ENCODE data around the gene NOS3. TPM values are rescaled to one million over a fixed set of nuclear protein-coding genes. Genes with fewer than 3 reads are reported as not detected.

The NOS3 gene
- total and polyA plus RNA-seq, 9 of the 15 experiments (the other 6 are each of a cell fraction or from before 2014, with no cell fraction given): 1.1 to 121 (median 23.6) TPM

- TF ChIP-seq THAP12 (CRISPR knock-in tag; IDR thresholded peaks at IDR 0.05) (no peak), LARP7 (IDR thresholded peaks at IDR 0.05) (peak; percentile 62; the same call in 1 of the 2 replicates), ZBTB2 (IDR thresholded peaks at IDR 0.05) (no peak), ARID3A (IDR thresholded peaks at IDR 0.05; ENCODE audit: borderline replicate concordance, low read depth, low read length) (no peak), ZNF589 (CRISPR knock-in tag; IDR thresholded peaks at IDR 0.05; ENCODE audit: low read depth) (peak; percentile 70; the same call in 1 of the 2 replicates), ZNF175 (CRISPR knock-in tag; IDR thresholded peaks at IDR 0.05; ENCODE audit: low read depth) (peak; percentile 90; the same call in 1 of the 2 replicates), ZBTB9 (CRISPR knock-in tag; IDR thresholded peaks at IDR 0.05) (no peak), ETS1 (conservative IDR thresholded peaks at IDR 0.05; ENCODE audit: control insufficient read depth, low read depth, low read length) (peak; percentile 100), TFAP4 (CRISPR knock-in tag; IDR thresholded peaks at IDR 0.05; ENCODE audit: borderline replicate concordance) (peak; percentile 62; the same call in 1 of the 2 replicates), KDM1A (IDR thresholded peaks at IDR 0.05) (no peak), CXXC5 (CRISPR knock-in tag; IDR thresholded peaks at IDR 0.05) (peak; percentile 22; the same call in 1 of the 2 replicates), RBM25 (IDR thresholded peaks at IDR 0.05; ENCODE audit: low read depth, low read length, severe bottlenecking) (no peak), SP1 (CRISPR knock-in tag; IDR thresholded peaks at IDR 0.05) (no peak), ZBTB43 (CRISPR knock-in tag; IDR thresholded peaks at IDR 0.05) (no peak), TBP (optimal IDR thresholded peaks at IDR 0.05; ENCODE audit: low read depth, low read length) (peak; percentile 49), KLF13 (tag; IDR thresholded peaks at IDR 0.05; ENCODE audit: borderline replicate concordance, low read depth) (0 out of 2 replicates have a peak, but pooled peaks have one; percentile 48)
Measured at GRCh38 chr7:150992833-150993302, 2.1 kb downstream of the NOS3 start (continued).

Measured in K562 (cell line).